Measurements from ENCODE around the gene GOSR2.
"Not testable (repeated sequence)": the region's sequence is repeated elsewhere in the genome, so short reads cannot be mapped to it uniquely, and the experiment has no call there.

Gene GOSR2

DNA sequence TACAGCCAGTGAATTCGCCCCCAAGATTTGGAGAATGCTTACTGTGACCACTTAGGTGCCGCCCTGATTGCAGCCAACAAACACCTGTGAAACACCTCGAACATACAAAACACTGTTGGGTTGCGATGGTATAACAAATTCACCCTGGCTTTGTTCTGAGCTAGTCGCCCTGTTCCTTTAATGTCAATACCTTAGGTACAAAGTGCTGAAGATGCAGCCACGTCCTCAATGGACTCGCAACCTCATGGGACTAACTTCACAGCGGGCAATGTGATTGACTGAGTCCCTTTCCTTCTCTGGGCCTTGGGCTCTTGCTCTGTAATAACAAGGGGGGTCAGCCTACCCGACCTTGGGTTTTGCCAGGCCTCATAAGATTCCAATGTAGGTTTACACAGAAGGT, 28.9 kb upstream of the GOSR2 start:
- DNase-seq (ENCODE audit: low read depth in 2 of 2) = no peak

GRCh38 chr17:46894476-46895151, 28.3 kb upstream of the GOSR2 start:
- no peak for DNase-seq (ENCODE audit: low read depth in 2 of 2)

GRCh38 chr17:46895171-46895570, 27.8 kb upstream of the GOSR2 start:
- no peak for DNase-seq (ENCODE audit: low read depth in 2 of 2)

- no peak for DNase-seq (ENCODE audit: low read depth in 2 of 2)
These were observed 26.0 kb upstream of the GOSR2 start for GRCh38 chr17:46896991-46897390.

DNA sequence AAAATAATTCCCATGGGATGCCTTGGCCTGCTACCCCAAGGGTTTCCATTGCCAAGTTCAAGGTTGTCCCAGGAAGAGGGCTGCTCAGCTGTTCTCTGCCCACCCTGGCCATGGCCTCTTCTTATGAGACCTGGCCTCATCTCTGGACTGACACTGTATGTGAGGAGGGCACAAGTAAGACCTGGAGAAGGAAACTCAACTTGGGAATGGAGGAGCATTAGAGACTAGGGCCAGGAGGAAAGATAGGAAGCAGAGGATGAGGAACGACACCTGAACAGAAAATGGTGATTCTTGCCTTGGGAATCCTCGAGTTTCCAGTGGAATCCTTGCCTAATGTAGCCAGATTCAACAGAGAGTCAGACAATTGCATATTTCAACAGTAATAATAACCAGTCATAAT, 24.6 kb upstream of the GOSR2 start:
- DNase-seq (ENCODE audit: low read depth in 2 of 2) = no peak

DNA sequence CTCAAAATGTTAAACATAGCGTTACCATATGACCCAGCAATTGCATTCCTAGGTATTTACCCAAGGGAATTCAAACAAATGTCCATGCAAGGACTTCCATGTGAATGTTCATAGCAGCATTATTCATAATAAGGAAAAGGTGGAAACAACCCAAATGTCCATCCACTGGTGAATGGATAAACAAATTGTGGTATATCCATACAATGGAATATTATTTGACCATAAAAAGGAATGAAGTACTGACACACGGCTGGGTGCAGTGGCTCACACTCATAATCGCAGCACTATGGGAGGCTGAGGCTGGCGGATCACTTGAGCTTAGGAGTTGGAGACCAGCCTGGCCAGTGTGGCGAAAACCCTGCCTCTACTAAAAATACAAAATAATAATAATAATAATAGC, 24.1 kb upstream of the GOSR2 start:
- no peak for DNase-seq (ENCODE audit: low read depth in 2 of 2)

GRCh38 chr17:46901291-46901690, 21.7 kb upstream of the GOSR2 start:
- DNase-seq (ENCODE audit: low read depth in 2 of 2) = no peak

DNA sequence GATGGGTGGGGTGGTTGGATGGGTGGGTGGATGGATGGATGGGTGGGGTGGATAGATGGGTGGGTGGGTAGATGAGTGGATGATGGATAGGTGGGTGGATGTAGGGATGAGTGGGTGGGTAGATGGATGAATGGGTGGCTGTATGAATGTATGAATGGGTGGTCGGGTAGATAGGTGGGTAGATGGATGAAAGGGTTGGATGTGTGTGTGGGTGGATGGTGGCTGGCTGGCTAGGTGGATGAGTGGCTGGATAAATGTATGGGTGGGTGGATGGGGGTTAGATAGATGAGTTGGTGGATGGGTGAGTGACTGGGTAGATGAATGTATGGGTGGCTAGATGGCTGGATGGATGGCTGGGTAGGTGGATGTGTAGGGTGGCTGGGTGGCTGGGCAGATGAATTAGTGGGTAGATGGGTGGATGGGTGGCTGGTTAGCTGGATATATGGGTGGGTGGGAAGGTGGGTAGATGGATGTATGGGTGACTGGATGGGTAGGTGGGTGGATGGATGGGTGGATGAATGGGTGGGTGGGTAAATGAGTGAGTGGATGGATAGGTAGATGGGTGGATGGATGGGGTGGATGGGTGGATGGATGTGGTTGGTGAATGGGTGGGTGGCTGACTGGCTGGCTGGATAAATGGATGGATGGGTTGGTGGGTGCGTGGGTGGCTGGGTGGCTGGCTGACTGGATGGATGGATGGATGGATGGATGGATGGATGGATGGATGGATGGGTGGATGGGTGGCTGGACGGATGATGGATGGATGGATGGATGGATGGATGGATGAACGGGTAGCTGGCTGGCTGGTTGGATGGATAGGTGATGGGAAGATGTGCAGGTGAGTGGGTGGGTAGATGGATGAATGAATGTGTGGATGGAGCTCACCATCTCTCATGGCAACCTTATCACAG, 18.9 kb upstream of the GOSR2 start:
- no peak for DNase-seq (ENCODE audit: low read depth in 2 of 2)

GRCh38 chr17:46908068-46908737, 14.8 kb upstream of the GOSR2 start:
- DNase-seq (ENCODE audit: low read depth in 2 of 2) = no peak

- no peak for DNase-seq (ENCODE audit: low read depth in 2 of 2)
These were observed 12.6 kb upstream of the GOSR2 start for GRCh38 chr17:46910179-46910927.

- no peak for DNase-seq (ENCODE audit: low read depth in 2 of 2)
These were observed 11.6 kb upstream of the GOSR2 start for GRCh38 chr17:46911311-46911710.

GRCh38 chr17:46915596-46915995, 7.4 kb upstream of the GOSR2 start:
- no peak for DNase-seq (ENCODE audit: low read depth in 2 of 2)

DNA sequence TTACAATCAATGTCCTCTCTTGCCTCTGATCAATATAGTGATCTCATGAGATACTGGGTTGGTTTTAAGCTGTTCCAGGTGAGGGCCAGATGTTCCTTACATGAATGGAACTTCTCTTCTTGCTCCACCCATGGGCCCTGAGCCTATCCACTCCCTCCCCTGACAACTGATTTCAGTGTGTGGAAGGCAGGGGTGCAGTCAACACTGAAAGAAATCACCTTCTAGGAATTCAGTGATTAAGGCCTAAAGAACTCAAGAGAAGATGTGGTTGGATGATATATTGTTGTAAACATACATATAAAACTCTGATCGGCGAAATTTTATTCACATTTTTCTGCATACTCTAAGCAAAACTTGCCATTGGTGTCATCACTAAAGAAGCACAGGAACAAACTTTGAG, 6.7 kb upstream of the GOSR2 start:
- no peak for DNase-seq (ENCODE audit: low read depth in 2 of 2)

DNA sequence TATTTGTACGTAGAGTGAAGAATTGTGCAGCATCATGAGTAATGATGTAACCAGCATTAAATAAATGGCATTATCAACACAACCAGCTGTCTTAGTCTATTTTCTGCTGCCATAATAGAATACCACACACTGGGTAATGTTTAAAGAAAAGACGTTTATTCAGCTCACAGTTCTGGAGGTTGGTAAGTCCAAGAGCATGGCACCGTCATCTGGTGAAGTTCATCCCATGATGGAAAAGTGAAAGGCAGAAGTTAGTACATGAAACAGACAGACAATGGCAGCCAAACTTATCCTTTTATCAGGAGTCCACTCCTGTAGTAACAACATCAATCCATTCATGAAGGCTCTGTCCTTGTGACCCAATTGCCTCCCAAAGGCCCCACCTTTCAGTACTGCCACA, 6.3 kb upstream of the GOSR2 start:
- no peak for DNase-seq (ENCODE audit: low read depth in 2 of 2)

DNA sequence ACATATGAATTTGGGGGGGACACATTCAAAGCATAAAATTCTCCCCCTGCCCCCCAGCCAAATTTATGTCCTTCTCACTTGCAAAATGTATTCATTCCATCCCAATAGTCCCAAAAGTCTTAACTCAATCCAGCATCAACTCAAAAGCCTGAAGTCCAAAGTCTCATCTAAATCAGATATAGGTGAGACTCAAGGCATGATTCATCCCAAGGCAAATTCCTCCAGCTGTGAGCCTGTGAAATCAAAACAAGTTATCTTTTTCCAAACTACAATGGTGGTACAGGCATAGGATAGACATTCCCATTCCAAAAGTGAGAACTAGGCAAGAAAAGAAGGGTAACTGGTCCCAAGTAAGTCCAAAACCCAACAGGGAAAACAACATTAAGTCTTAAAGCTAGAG, 5.9 kb upstream of the GOSR2 start:
- no peak for DNase-seq (ENCODE audit: low read depth in 2 of 2)

DNA sequence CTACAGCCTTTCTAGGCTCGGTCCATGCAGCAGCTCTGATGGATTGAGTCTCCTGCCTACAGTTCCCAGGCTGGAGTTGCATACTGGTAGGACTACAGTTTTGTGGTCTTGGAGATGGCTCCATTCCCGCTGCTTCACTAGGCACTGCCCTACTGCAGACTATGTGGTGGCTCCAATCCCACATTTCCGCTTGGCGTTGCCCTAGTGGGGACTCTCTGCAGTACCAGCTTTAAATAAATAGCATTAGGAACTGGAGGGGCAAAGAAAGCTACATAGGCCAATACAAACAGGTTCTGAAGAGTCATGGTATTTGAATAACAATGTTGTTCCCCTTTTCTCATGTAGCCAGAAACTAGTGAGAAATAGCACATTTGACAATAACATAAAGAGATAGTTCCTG, 5.4 kb upstream of the GOSR2 start:
- no peak for DNase-seq (ENCODE audit: low read depth in 2 of 2)

DNA sequence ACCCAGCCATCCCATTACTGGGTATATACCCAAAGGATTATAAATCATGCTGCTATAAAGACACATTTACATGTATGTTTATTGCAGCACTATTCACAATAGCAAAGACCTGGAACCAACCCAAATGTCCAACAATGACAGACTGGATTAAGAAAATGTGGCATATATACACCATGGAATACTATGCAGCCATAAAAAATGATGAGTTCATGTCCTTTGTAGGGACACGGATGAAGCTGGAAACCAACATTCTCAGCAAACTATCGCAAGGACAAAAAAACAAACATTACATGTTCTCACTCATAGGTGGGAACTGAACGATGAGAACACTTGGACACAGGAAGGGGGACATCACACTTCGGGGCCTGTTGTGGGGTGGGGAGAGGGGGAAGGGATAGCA, 998 bp upstream of the GOSR2 start:
- DNase-seq (ENCODE audit: low read depth in 2 of 2) = not testable (repeated sequence)

GRCh38 chr17:46922487-46922803, 515 bp upstream of the GOSR2 start:
- DNase-seq (ENCODE audit: low read depth in 2 of 2) = no peak

GRCh38 chr17:46925185-46925868, 2.4 kb downstream of the GOSR2 start:
- no peak for DNase-seq (ENCODE audit: low read depth in 2 of 2)

- no peak for DNase-seq (ENCODE audit: low read depth in 2 of 2)
These were observed 5.7 kb downstream of the GOSR2 start for GRCh38 chr17:46928467-46929261.

DNA sequence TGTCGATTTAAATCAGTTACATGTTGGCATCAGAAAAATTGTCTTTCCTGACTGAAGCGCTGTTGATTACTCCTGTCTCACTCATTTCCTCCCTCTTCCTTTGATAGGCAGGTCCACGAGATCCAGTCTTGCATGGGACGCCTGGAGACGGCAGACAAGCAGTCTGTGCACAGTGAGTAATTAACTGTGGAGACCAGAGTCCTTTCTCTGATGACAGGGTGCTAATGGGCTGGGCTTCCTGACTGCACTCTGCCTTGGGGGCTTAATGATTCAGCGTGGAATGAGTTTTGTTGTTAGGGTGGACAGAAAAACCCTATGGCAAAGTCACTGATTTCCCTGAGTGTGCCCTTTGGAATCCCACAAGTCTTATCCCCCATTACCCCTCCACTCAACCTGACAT, 6.5 kb downstream of the GOSR2 start:
- no peak for DNase-seq (ENCODE audit: low read depth in 2 of 2)

All from activated CD8-positive, alpha-beta memory T cell treated with anti-CD3 and anti-CD28 coated beads for 4 hours (primary cell).